Right kidney (tissue), 9 donors: ENCODE data around the gene LRRC19.

Experiments used
- DNase-seq: peaks from one replicate; pipeline ENCODE4 v3.0.0-alpha.2; 2016
- long read RNA-seq, 8 donors: transcript quantifications; one replicate each; lab custom pipeline, GENCODE V29; 2026

LRRC19 gene
- long read RNA-seq, donor 1, transcript LRRC19-201 (5 exons, 3,609 nt), result major isoform, 7 of 14 reads
- long read RNA-seq, donor 1, partial matches to known transcripts, result 7 of 14 reads
- long read RNA-seq, donor 1, other reads (novel, unspliced or antisense), result 0 of 14 reads
- long read RNA-seq, donor 2, partial matches to known transcripts, result 0 of 2 reads
- long read RNA-seq, donor 2, other reads (novel, unspliced or antisense), result 0 of 2 reads
- long read RNA-seq, donor 3, result 0 reads
- long read RNA-seq, donor 4, partial matches to known transcripts, result 0 of 4 reads
- long read RNA-seq, donor 4, other reads (novel, unspliced or antisense), result 0 of 4 reads
- long read RNA-seq, donor 5, partial matches to known transcripts, result 12 of 29 reads
- long read RNA-seq, donor 5, other reads (novel, unspliced or antisense), result 14 of 29 reads
- long read RNA-seq, donor 6, partial matches to known transcripts, result 0 of 4 reads
- long read RNA-seq, donor 6, other reads (novel, unspliced or antisense), result 0 of 4 reads
- long read RNA-seq, donor 7, partial matches to known transcripts, result 36 of 40 reads
- long read RNA-seq, donor 7, other reads (novel, unspliced or antisense), result 0 of 40 reads
- long read RNA-seq, donor 8, result 0 reads

DNA sequence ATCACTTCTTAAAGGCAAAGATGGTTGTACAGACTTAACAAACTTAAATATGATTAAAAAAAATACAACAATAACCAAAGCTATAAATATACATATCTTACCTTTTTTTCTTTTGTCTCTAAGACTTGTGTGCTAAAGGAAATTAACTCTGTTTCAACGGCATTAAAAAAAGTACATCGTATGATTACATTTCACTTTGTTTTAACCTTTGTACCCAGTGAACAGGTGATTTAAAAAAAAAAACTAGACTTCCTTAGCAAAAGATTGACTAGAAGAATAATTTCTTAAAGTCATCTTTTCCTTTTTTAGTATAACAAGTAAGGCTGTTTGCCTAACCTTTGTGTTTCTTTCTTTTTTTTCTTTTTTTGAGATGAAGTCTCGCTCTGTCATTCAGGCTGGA, at the start of gene LRRC19:
Gene LRRC19, minus strand, starts transcription at position 182 of the 400 bp plus-strand sequence. CDS start 5,978 bp downstream, outside the sequence.
- DNase-seq, result no peak

- DNase-seq, result no peak
These were observed 49.4 kb upstream of the LRRC19 start for GRCh38 chr9:27054841-27055240.

DNA sequence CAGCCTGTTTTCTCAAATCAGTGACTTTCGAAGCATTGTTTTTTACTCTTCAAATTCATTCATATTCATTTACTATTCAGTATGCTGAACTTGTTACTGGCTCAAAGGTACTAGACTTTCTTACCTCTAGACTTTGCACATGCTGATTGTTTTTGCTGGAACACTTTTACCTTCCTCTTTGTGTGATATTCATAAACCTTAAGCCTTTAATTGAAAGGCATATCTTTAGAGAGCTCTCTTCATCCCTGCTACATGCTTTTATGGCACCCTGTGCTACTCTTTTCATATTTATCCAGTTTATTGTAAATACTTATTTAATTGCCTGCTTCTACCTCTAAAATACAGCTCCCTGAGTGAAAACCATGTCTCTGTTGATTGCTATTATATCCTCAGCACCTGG, 48.7 kb upstream of the LRRC19 start:
- no peak for DNase-seq

GRCh38 chr9:27053369-27054022, 48.0 kb upstream of the LRRC19 start:
- no peak for DNase-seq

DNA sequence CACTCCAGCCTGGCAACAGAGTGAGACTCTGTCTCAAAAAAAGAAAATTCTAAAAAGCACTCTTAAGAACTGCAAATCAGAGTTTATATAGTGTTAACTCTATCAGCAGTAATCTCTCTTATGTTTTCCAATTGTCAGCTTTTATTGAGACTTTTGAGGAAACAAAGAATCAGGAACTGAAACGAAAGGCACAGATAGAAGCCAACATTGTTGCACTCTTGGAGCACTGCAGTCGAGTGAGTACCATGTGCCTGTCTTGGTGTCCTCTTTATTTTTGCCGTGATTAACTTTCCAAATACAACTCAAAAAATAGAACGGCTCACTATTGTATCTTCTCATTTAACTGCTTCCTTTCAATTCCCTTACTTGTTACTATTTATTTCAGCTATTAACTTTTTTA, 41.7 kb upstream of the LRRC19 start:
- no peak for DNase-seq

DNA sequence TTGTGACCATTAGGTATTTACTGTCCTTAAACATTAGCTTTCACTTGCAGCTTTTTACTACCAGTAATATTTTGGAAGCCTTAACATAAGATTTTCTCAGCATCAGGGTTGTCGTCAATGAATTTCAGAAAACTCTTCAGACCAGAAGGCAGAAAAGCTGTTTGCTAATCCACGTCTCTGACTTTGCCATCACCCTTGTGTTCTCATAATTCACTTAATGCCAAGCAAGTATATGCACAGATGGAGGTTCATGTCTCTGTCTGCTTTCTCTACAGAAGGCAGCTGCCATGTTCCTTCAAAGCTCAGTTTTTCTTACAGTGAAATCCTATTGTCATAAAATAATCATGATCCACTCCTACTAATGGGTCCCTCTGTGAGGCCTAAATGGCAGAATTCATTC, 37.7 kb upstream of the LRRC19 start:
- DNase-seq, result no peak

- no peak for DNase-seq
These were observed 37.0 kb upstream of the LRRC19 start for GRCh38 chr9:27042476-27042875.

GRCh38 chr9:27041746-27042145, 36.3 kb upstream of the LRRC19 start:
- DNase-seq, result no peak

DNA sequence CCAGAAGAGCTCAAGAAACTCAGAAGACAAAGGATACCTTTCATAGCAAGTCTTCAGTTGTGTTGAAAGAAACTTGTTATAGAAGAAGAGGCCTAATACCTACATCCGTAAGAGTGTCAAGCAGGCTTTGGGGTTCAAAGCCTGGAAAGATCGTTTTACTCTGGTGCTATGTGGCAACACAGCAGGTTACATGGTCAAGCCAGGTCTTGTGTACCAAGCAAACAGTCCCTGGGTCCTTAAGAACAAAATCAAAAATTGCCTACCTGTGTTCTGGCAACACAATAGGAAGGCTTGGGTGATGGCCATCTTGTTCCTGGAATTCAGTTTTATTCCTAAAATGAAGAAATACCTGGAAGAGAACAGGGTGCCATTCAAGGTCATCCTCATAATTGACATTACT, 32.0 kb upstream of the LRRC19 start:
- DNase-seq, result no peak

- DNase-seq, result no peak
These were observed 28.4 kb upstream of the LRRC19 start for GRCh38 chr9:27033815-27034403.

DNA sequence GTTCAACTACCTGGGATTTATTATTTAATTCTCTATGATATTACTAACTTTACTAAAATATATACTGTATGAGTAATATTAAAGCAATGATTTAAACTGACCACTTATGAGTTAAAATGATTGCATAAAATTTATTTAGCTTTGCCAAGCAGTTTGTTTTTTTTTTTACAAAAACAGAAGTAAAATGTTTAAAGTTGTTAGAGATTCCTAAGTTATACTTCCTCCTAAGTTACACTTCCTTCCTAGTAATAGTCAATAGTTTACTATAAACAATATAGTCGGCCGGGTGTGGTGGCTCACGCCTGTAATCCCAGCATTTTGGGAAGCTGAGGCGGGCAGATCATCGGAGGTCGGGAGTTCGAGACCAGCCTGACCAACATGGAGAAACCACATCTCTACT, 23.7 kb upstream of the LRRC19 start:
- DNase-seq, result no peak

DNA sequence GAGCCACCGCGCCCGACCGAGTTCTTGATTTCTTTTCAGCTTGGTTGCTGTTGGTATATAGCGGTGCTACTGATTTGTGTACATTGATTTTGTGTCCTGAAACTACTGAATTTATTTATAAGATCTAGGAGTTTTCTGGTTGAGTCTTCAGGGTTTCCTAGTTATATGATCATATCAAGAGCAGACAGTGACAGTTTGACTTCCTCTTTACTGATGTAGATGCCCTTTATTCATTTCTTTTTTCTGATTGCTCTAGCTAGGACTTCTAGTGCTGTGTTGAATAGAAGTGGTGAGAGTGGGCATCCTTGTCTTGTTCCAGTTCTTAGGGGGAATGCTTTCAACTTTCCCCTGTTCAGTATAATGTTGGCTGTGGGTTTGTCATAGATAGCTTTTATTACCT, 17.4 kb upstream of the LRRC19 start:
- no peak for DNase-seq

GRCh38 chr9:27019589-27019988, 14.1 kb upstream of the LRRC19 start:
- DNase-seq, result no peak

- DNase-seq, result peak; percentile 19
These were observed 1.9 kb downstream of the LRRC19 start for GRCh38 chr9:27003426-27004077.

GRCh38 chr9:26995810-26996209, 9.7 kb downstream of the LRRC19 start:
- no peak for DNase-seq

GRCh38 chr9:26983340-26983739, 22.1 kb downstream of the LRRC19 start:
- no peak for DNase-seq

- no peak for DNase-seq
These were observed 29.5 kb downstream of the LRRC19 start for GRCh38 chr9:26975728-26976707.

GRCh38 chr9:26974927-26975326, 30.5 kb downstream of the LRRC19 start:
- DNase-seq, result no peak

- DNase-seq, result no peak
These were observed 31.5 kb downstream of the LRRC19 start for GRCh38 chr9:26973989-26974388.

DNA sequence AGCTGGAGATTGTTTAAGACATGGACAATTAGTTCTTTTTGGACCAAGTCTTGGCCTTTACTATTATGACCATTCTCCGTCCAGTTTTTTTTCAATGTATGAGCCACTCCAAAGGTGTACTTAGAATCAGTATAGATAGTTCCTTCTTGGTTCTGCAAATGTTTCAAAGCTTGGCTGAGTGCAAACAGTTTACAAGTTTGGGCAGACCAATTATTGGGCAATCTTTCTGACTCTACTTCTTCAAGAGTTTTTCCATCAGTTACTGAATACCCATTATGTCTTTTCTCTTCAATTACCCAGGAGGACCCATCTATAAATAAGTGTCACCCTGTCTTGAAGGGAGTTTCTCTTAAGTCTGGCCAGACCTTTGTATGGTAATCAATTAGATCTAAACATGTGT, 33.8 kb downstream of the LRRC19 start:
- no peak for DNase-seq

GRCh38 chr9:26956860-26957233, 48.6 kb downstream of the LRRC19 start:
- DNase-seq, result no peak
